LNCaP clone FGC (cell line): ENCODE measurements around the gene DNAJC27.

ENCODE experiments used
- DNase-seq: peaks from one replicate; pipeline ENCODE4 v3.0.0-alpha.2; 2011; ENCODE audit warnings: low read depth
- H3K4me3 ChIP-seq: 2 replicates; pipeline ENCODE4 v1.5.1; 2011; ENCODE audit warnings: mild to moderate bottlenecking, low read depth, low read length, control low read depth
- CTCF ChIP-seq: IDR thresholded peaks from 2 replicates; pipeline ENCODE4 v1.5.1; 2012; ENCODE audit warnings: mild to moderate bottlenecking; ENCODE audit not compliant: control insufficient read depth, insufficient read depth; ENCODE audit errors: extremely low read depth

Gene DNAJC27

DNA sequence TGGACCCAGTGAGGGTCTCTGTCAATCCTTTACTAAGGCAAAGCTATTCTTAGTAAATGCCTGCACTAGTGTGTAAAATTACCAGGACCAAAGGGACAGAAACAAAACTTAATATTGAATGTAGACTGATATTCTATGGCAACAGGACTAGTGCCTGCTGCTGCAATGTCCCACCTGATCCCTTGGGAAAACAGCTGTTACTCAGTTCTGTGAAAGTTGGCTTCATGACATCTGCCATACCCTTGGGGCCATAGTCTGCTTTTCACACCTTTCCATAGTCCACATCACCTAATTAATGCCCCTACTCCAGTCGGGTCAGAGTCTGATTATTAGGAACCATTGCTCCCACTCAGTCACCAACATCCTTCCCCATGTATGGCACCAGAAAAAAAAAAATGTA lies 14.5 kb downstream of the DNAJC27 start:
- no peak overlapping the region for H3K4me3 ChIP-seq
- no peak for TF ChIP-seq CTCF
- DNase-seq = no peak

- TF ChIP-seq CTCF = no peak
- no peak for DNase-seq
Measured at GRCh38 chr2:24955921-24956320, 15.8 kb downstream of the DNAJC27 start.

GRCh38 chr2:24955232-24955631 lies 16.5 kb downstream of the DNAJC27 start:
- no peak for TF ChIP-seq CTCF
- no peak overlapping the region for H3K4me3 ChIP-seq
- no peak for DNase-seq

More at GRCh38 chr2:24955921-24956320, 15.8 kb downstream of the DNAJC27 start:
- H3K4me3 ChIP-seq = no peak overlapping the region

- DNase-seq = no peak
- H3K4me3 ChIP-seq = no peak overlapping the region
- TF ChIP-seq CTCF = no peak
Measured at GRCh38 chr2:24950102-24950501, 21.7 kb downstream of the DNAJC27 start.

DNA sequence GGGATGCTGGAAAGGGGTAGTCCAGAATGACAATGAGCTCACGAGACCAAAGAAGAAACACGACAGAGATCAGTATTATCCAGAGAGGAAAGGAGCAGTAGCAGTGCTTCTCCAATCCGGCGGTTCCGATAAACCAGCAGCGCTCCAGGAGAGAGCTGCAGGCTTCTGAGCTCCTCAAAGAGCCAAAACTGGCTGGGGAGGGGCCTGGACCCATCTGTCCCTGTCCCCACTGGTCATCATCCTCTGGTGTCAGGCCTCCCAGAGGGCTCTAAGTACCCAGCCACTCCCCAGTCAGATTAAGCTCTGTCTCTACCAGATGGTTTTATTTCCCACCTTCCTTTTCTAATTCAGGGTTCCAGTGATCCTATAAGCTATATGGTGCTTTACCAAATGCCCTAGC lies 23.2 kb downstream of the DNAJC27 start:
- no peak overlapping the region for H3K4me3 ChIP-seq
- DNase-seq = no peak
- no peak for TF ChIP-seq CTCF

DNA sequence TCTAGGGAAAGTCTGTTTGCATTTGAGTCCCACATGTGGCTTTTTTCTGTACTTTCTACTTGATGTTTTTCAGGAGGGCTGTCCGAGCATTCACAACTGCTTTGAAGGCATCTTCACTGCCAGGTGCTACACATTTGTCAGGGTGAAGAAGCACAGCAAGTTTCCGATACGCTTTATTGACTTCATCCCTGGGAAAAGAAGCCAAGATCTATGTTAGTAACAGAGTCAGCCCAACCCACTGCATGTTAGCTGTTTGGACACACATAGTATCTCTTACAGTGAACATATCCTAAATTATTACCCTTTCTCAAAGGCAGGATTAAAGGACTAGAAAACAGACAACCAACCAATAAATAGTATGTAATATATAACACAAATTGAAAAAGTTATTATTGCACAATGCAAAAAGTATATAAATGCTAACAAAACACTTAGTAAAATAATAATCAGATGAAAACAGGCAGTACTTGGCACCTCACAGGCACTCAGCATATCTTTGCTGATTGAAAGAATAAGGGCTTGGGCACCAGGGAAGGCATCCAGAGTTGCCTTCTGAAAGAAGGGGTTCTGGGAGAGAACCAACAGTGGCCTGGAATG lies 24.1 kb downstream of the DNAJC27 start:
- H3K4me3 ChIP-seq = no peak overlapping the region
- no peak for TF ChIP-seq CTCF
- DNase-seq = no peak

DNA sequence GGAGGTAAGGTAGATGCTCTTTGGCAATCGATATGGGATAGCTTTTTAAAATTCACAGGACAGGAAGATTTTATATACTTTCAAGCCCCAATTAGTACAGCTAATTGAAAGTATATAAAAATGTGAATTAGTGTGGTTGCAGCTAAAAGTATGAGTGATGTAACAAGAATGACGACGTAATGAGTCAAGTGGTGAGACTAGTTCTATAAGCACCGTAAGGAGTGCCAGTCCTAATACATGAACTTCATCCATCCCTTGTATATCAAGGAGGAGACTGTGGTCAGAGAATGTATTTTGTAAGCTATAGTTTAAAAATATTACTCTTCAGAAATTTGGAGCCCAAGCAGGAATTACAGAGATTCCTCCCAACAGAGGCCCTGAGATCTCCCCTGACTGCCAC lies 25.8 kb downstream of the DNAJC27 start:
- no peak overlapping the region for H3K4me3 ChIP-seq
- DNase-seq = no peak
- no peak for TF ChIP-seq CTCF
